Measurements from ENCODE around the gene VMAC.

VMAC gene

GRCh38 chr19:5953680-5954213 lies 49.1 kb downstream of the VMAC start:
- H3K4me3 ChIP-seq (ENCODE audit: low read depth, low read length) = no peak overlapping the region
- no peak for DNase-seq (ENCODE audit: low read depth)

GRCh38 chr19:5954293-5954692 lies 49.6 kb downstream of the VMAC start:
- TF ChIP-seq CTCF (IDR thresholded peaks at IDR 0.05; ENCODE audit: low read depth, low read length, missing control alignments) = no peak
- no peak for DNase-seq (ENCODE audit: low read depth)
- H3K4me3 ChIP-seq (ENCODE audit: low read depth, low read length) = no peak overlapping the region

More at GRCh38 chr19:5953680-5954213, 49.1 kb downstream of the VMAC start:
- TF ChIP-seq CTCF (IDR thresholded peaks at IDR 0.05; ENCODE audit: low read depth, low read length, missing control alignments) = no peak

GRCh38 chr19:5955636-5955935 lies 50.9 kb downstream of the VMAC start:
- no peak for TF ChIP-seq CTCF (IDR thresholded peaks at IDR 0.05; ENCODE audit: low read depth, low read length, missing control alignments)
- DNase-seq (ENCODE audit: low read depth) = no peak
- no peak overlapping the region for H3K4me3 ChIP-seq (ENCODE audit: low read depth, low read length)

- DNase-seq (ENCODE audit: low read depth) = no peak
- H3K4me3 ChIP-seq (ENCODE audit: low read depth, low read length) = no peak overlapping the region
- TF ChIP-seq CTCF (IDR thresholded peaks at IDR 0.05; ENCODE audit: low read depth, low read length, missing control alignments) = no peak
Measured at GRCh38 chr19:5956323-5956722, 51.7 kb downstream of the VMAC start.

GRCh38 chr19:5956728-5957127 lies 52.1 kb downstream of the VMAC start:
- no peak for TF ChIP-seq CTCF (IDR thresholded peaks at IDR 0.05; ENCODE audit: low read depth, low read length, missing control alignments)
- no peak for DNase-seq (ENCODE audit: low read depth)
- H3K4me3 ChIP-seq (ENCODE audit: low read depth, low read length) = no peak overlapping the region

- DNase-seq (ENCODE audit: low read depth) = no peak
- H3K4me3 ChIP-seq (ENCODE audit: low read depth, low read length) = no peak overlapping the region
- TF ChIP-seq CTCF (IDR thresholded peaks at IDR 0.05; ENCODE audit: low read depth, low read length, missing control alignments) = no peak
Measured at GRCh38 chr19:5957170-5957569, 52.5 kb downstream of the VMAC start.

- H3K4me3 ChIP-seq (ENCODE audit: low read depth, low read length) = no peak overlapping the region
- DNase-seq (ENCODE audit: low read depth) = no peak
- TF ChIP-seq CTCF (IDR thresholded peaks at IDR 0.05; ENCODE audit: low read depth, low read length, missing control alignments) = no peak
Measured at GRCh38 chr19:5958074-5958850, 53.6 kb downstream of the VMAC start.

Measured in GM12864 (cell line).